Neural cell (in vitro differentiated cells): ENCODE results near the gene FBLN2. TPM values are rescaled to one million over a fixed set of nuclear protein-coding genes. Genes with fewer than 3 reads are reported as not detected.

Source experiments
- H2AFZ ChIP-seq: fragments of 200-600, 300-800 bp; sonication (generic), shearing (Covaris generic); 2 replicates; pipeline ENCODE4 v1.6.0; 2014; ENCODE audit warnings: low read depth, mild to moderate bottlenecking, antibody characterized with exemption, low read length, moderate library complexity
- H3F3A ChIP-seq: fragments of 200-600 bp; shearing (Covaris generic); 2 replicates; pipeline ENCODE4 v1.6.1; 2016; ENCODE audit warnings: mild to moderate bottlenecking, moderate library complexity, mixed read lengths, antibody characterized with exemption, low read length; ENCODE audit not compliant: insufficient read depth, poor library complexity, severe bottlenecking
- H3K27ac ChIP-seq: fragments of 200-600, 300-800 bp; sonication (generic), shearing (Covaris generic); 2 replicates; pipeline ENCODE4 v1.5.1; 2014; ENCODE audit warnings: mild to moderate bottlenecking, low read length, moderate library complexity
- H3K27me3 ChIP-seq: fragments of 300-800, 200-600 bp; sonication (generic), shearing (Covaris generic); 2 replicates; pipeline ENCODE4 v1.6.0; 2014; ENCODE audit warnings: mild to moderate bottlenecking, low read depth, low read length, moderate library complexity; ENCODE audit not compliant: insufficient read depth
- H3K36me3 ChIP-seq: fragments of 300-800, 200-600 bp; sonication (generic), shearing (Covaris generic); 2 replicates; pipeline ENCODE4 v1.5.1; 2014; ENCODE audit warnings: mild to moderate bottlenecking, antibody characterized with exemption, low read length, moderate library complexity; ENCODE audit not compliant: insufficient read depth
- H3K4me2 ChIP-seq: fragments of 300-800, 200-600 bp; sonication (generic), shearing (Covaris generic); 2 replicates; pipeline ENCODE4 v1.6.0; 2014; ENCODE audit warnings: mild to moderate bottlenecking, low read length
- H3K4me3 ChIP-seq: fragments of 300-800, 200-600 bp; sonication (generic), shearing (Covaris generic); 2 replicates; pipeline ENCODE4 v1.5.1; 2014; ENCODE audit warnings: mild to moderate bottlenecking, low read length, moderate library complexity
- H3K79me2 ChIP-seq: fragments of 200-600 bp; shearing (Covaris generic); replicated peaks from 2 replicates; pipeline ENCODE4 v1.6.0; 2014; ENCODE audit warnings: mild to moderate bottlenecking, low read length, moderate library complexity; ENCODE audit not compliant: insufficient read depth
- H3K9ac ChIP-seq: fragments of 300-800, 200-600 bp; sonication (generic), shearing (Covaris generic); 2 replicates; pipeline ENCODE4 v1.6.1; 2016; ENCODE audit warnings: mild to moderate bottlenecking, low read length, mixed read lengths
- H3K9me2 ChIP-seq: fragments of 200-600 bp; shearing (Covaris generic); 2 replicates; pipeline ENCODE4 v1.6.1; 2016; ENCODE audit warnings: mild to moderate bottlenecking, low read length, mixed read lengths; ENCODE audit not compliant: insufficient read depth
- H3K9me3 ChIP-seq: fragments of 200-600, 300-800 bp; sonication (generic), shearing (Covaris generic); 2 replicates; pipeline ENCODE4 v1.6.1; 2016; ENCODE audit warnings: mild to moderate bottlenecking, mixed run types, low read length, moderate library complexity, mixed read lengths
- H4K20me1 ChIP-seq: fragments of 200-600 bp; shearing (Covaris generic); 2 replicates; pipeline ENCODE4 v1.6.1; 2016; ENCODE audit warnings: mild to moderate bottlenecking, mixed run types; ENCODE audit not compliant: insufficient read depth
- EP300 ChIP-seq: fragments of 450-650 bp; conservative IDR thresholded peaks from 2 replicates; pipeline ENCODE4 v1.6.1; 2014; ENCODE audit warnings: antibody characterized with exemption, mild to moderate bottlenecking, moderate library complexity; ENCODE audit not compliant: poor library complexity, severe bottlenecking
- EZH2 ChIP-seq: fragments of 200-600, 300-800 bp; shearing (Covaris generic), sonication (generic); IDR thresholded peaks from 2 replicates; pipeline ENCODE4 v1.6.1; 2014; ENCODE audit warnings: antibody characterized with exemption, low read length, borderline replicate concordance, mild to moderate bottlenecking; ENCODE audit not compliant: insufficient read depth, poor library complexity, severe bottlenecking
- MXI1 ChIP-seq: fragments of 450-650 bp; conservative IDR thresholded peaks from 2 replicates; pipeline ENCODE4 v1.6.1; 2014; ENCODE audit warnings: antibody characterized with exemption, mild to moderate bottlenecking; ENCODE audit not compliant: poor library complexity, severe bottlenecking
- POLR2AphosphoS5 ChIP-seq: IDR thresholded peaks from 2 replicates; pipeline ENCODE4 v1.6.1; 2012
- RAD21 ChIP-seq: fragments of 450-650 bp; conservative IDR thresholded peaks from 2 replicates; pipeline ENCODE4 v1.6.1; 2014; ENCODE audit warnings: antibody characterized with exemption, mild to moderate bottlenecking, moderate library complexity
- REST ChIP-seq: IDR thresholded peaks from 2 replicates; pipeline ENCODE4 v1.6.1; 2012; ENCODE audit warnings: borderline replicate concordance
- SMC3 ChIP-seq: fragments of 450-650 bp; conservative IDR thresholded peaks from 2 replicates; pipeline ENCODE4 v1.6.1; 2014; ENCODE audit warnings: antibody characterized with exemption, mild to moderate bottlenecking, moderate library complexity; ENCODE audit not compliant: poor library complexity
- TAF1 ChIP-seq: IDR thresholded peaks from 2 replicates; pipeline ENCODE4 v1.6.1; 2012; ENCODE audit warnings: low read depth
- polyA plus RNA-seq: library from polyadenylated mRNA; depleted of rRNA; stranded (reverse); fragments of >200 nt; gene quantifications from 2 replicates; pipeline ENCODE4 v1.2.3, GENCODE V29; 2014
- TF ChIP-seq, protein P1 (sequence below): fragments of 450-650 bp; IDR thresholded peaks from 2 replicates; pipeline ENCODE4 v1.5.1; 2014; ENCODE audit warnings: antibody characterized with exemption, mild to moderate bottlenecking, moderate library complexity; ENCODE audit not compliant: poor library complexity, severe bottlenecking

FBLN2 gene
- polyA plus RNA-seq, 1 donor from 2014 or later = 0.37 TPM

- Histone ChIP-seq H3K9me2 (no peaks in the 10 kb centered on the region), H3K9me3 (no peaks in the 10 kb centered on the region), H2AFZ (no peak overlapping the region), H3K27me3 (no peaks in the 10 kb centered on the region), H4K20me1 (no peaks in the 10 kb centered on the region), H3K79me2 (no peaks in the 10 kb centered on the region), H3K9ac (no peak overlapping the region), H3F3A (no peaks in the 10 kb centered on the region), H3K4me3 (no peak overlapping the region), H3K36me3 (no peaks in the 10 kb centered on the region), H3K27ac (no peak overlapping the region), H3K4me2 (no peak overlapping the region)
- TF ChIP-seq MXI1 = no peak
- no peak for TF ChIP-seq EP300
- no peak for TF ChIP-seq TAF1
- no peak for TF ChIP-seq RAD21
- TF ChIP-seq, protein P1, sequence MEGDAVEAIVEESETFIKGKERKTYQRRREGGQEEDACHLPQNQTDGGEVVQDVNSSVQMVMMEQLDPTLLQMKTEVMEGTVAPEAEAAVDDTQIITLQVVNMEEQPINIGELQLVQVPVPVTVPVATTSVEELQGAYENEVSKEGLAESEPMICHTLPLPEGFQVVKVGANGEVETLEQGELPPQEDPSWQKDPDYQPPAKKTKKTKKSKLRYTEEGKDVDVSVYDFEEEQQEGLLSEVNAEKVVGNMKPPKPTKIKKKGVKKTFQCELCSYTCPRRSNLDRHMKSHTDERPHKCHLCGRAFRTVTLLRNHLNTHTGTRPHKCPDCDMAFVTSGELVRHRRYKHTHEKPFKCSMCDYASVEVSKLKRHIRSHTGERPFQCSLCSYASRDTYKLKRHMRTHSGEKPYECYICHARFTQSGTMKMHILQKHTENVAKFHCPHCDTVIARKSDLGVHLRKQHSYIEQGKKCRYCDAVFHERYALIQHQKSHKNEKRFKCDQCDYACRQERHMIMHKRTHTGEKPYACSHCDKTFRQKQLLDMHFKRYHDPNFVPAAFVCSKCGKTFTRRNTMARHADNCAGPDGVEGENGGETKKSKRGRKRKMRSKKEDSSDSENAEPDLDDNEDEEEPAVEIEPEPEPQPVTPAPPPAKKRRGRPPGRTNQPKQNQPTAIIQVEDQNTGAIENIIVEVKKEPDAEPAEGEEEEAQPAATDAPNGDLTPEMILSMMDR = no peak
- no peak for TF ChIP-seq EZH2
- TF ChIP-seq REST = no peak
- TF ChIP-seq SMC3 = no peak
- no peak for TF ChIP-seq POLR2AphosphoS5
These were observed 34.6 kb downstream of the FBLN2 start for GRCh38 chr3:13583251-13584180.

GRCh38 chr3:13584427-13584891 lies 35.5 kb downstream of the FBLN2 start:
- Histone ChIP-seq H3K4me2 (no peak overlapping the region), H3K4me3 (no peak overlapping the region), H3K79me2 (no peaks in the 10 kb centered on the region), H3K36me3 (no peaks in the 10 kb centered on the region), H4K20me1 (no peaks in the 10 kb centered on the region), H3F3A (no peaks in the 10 kb centered on the region), H3K9me2 (no peaks in the 10 kb centered on the region), H2AFZ (no peak overlapping the region), H3K27me3 (no peaks in the 10 kb centered on the region), H3K27ac (no peak overlapping the region), H3K9ac (no peak overlapping the region), H3K9me3 (no peaks in the 10 kb centered on the region)
- TF ChIP-seq, protein P1 = no peak
- TF ChIP-seq POLR2AphosphoS5 (no peak), REST (no peak), RAD21 (no peak), SMC3 (no peak), TAF1 (no peak), EP300 (no peak), EZH2 (no peak)
